K562 (cell line): ENCODE results near the gene CHRM4. TPM values are rescaled to one million over a fixed set of nuclear protein-coding genes. Genes with fewer than 3 reads are reported as not detected.

Source experiments
- BRF1 ChIP-seq: IDR thresholded peaks from 3 replicates; pipeline ENCODE4 v1.6.1; 2011; ENCODE audit warnings: borderline replicate concordance, mild to moderate bottlenecking; ENCODE audit not compliant: insufficient read length; ENCODE audit errors: extremely low read depth
- CTBP1 ChIP-seq: fragments of 450-650 bp; IDR thresholded peaks from 2 replicates; pipeline ENCODE4 v1.6.1; 2016; ENCODE audit warnings: borderline replicate concordance
- ERF ChIP-seq: fragments of 450-650 bp; formaldehyde crosslinking; IDR thresholded peaks from 2 replicates; pipeline ENCODE4 v1.4.0; 2020; ENCODE audit warnings: mild to moderate bottlenecking, mixed read lengths
- ESRRA ChIP-seq: fragments of 450-650 bp; IDR thresholded peaks from 2 replicates; pipeline ENCODE4 v1.6.1; 2014; ENCODE audit warnings: low read depth, mild to moderate bottlenecking, moderate library complexity, borderline replicate concordance
- HNRNPL ChIP-seq: fragments of 200-400 bp; formaldehyde crosslinking; IDR thresholded peaks from 2 replicates; pipeline ENCODE4 v1.6.1; 2017; ENCODE audit warnings: low read depth, mild to moderate bottlenecking, low read length
- KAT7 ChIP-seq: sonication (generic); formaldehyde crosslinking; IDR thresholded peaks from 2 replicates; pipeline ENCODE4 v1.8.0; 2022; ENCODE audit warnings: missing genetic modification reagents, mild to moderate bottlenecking, borderline replicate concordance
- LCOR ChIP-seq: sonication (generic); formaldehyde crosslinking; IDR thresholded peaks from 2 replicates; pipeline ENCODE4 v1.8.0; 2022; ENCODE audit warnings: mild to moderate bottlenecking, missing genetic modification reagents
- NR2C2 ChIP-seq, 2 experiments: fragments of 200-800 bp in 1 of 2; sonication (Bioruptor generic) in 1 of 2; sonication (generic) in 1 of 2; formaldehyde crosslinking in 1 of 2; IDR thresholded peaks; 2 replicates each; pipeline versions ENCODE4 v1.6.1 to v1.8.0; 2016 to 2022; ENCODE audit warnings: mild to moderate bottlenecking in 1 of 2, missing compliant biosample characterization in 1 of 2, missing genetic modification characterization in 1 of 2, missing genetic modification reagents in 1 of 2
- POLR2A ChIP-seq: fragments of 450-650 bp; conservative IDR thresholded peaks from 2 replicates; pipeline ENCODE4 v1.6.1; 2016
- PTBP1 ChIP-seq: fragments of 200-400 bp; formaldehyde crosslinking; IDR thresholded peaks from 2 replicates; pipeline ENCODE4 v1.6.1; 2017; ENCODE audit warnings: low read depth, low read length
- RB1 ChIP-seq: fragments of 450-650 bp; IDR thresholded peaks from 2 replicates; pipeline ENCODE4 v1.6.1; 2017; ENCODE audit warnings: low read depth, mild to moderate bottlenecking
- SMAD2 ChIP-seq: fragments of 150-350 bp; IDR thresholded peaks from 2 replicates; pipeline ENCODE4 v1.6.1; 2014; ENCODE audit warnings: low read depth, mild to moderate bottlenecking, low read length
- SUPT5H ChIP-seq: fragments of 450-650 bp; IDR thresholded peaks from 2 replicates; pipeline ENCODE4 v1.6.1; 2016
- TGIF2 ChIP-seq: sonication (generic); formaldehyde crosslinking; IDR thresholded peaks from 2 replicates; pipeline ENCODE4 v1.8.1; 2022; ENCODE audit warnings: mild to moderate bottlenecking, missing genetic modification reagents, moderate library complexity
- VEZF1 ChIP-seq: fragments of 200-800 bp; sonication (Bioruptor generic); IDR thresholded peaks from 2 replicates; pipeline ENCODE4 v1.6.1; 2017; ENCODE audit warnings: missing genetic modification characterization, missing compliant biosample characterization
- YY1 ChIP-seq, 3 experiments: IDR thresholded peaks; 2 replicates each; pipeline ENCODE4 v1.6.1; 2011; ENCODE audit warnings: low read length in 2 of 3, mild to moderate bottlenecking in 2 of 3, moderate library complexity in 2 of 3, borderline replicate concordance in 1 of 3, control low read depth in 1 of 3, low read depth in 1 of 3; ENCODE audit not compliant: insufficient read depth in 3 of 3, insufficient replicate concordance in 2 of 3, control insufficient read depth in 1 of 3, insufficient read length in 1 of 3; ENCODE audit errors: extremely low read depth in 1 of 3
- ZKSCAN1 ChIP-seq: fragments of 150-350 bp; IDR thresholded peaks from 2 replicates; pipeline ENCODE4 v1.6.1; 2016; ENCODE audit warnings: low read depth, low read length
- polyA plus RNA-seq, 8 experiments: library from polyadenylated mRNA; depleted of rRNA in 4 of 8; stranded (reverse) in 5 of 8; unstranded in 3 of 8; fragments of >200 nt; fragmentation: Nextera tagmentation in 2 of 8; fragmentation: Illumina TruSeq in 1 of 8; extraction: Ambion mirVana in 2 of 8; extraction: Trizol in 1 of 8; gene quantifications; 2 replicates each; pipeline versions ENCODE4 v1.2.1 to v1.2.3, GENCODE V29; 2011 to 2014; ENCODE audit warnings: inconsistent platforms in 1 of 8, missing spikeins in 1 of 8
- total RNA-seq, 7 experiments: library from RNA; depleted of rRNA in 6 of 7; stranded (reverse); fragments of >200 nt in 6 of 7; fragmentation: Illumina TruSeq in 2 of 7; extraction: Trizol in 2 of 7; gene quantifications; 2 replicates each; pipeline versions ENCODE4 v1.2.1 to v1.2.3, GENCODE V29; 2011 to 2021; ENCODE audit warnings: low replicate concordance in 1 of 7
- TF ChIP-seq, protein P1 (sequence below): conservative IDR thresholded peaks from 2 replicates; pipeline ENCODE4 v1.6.1; 2011; ENCODE audit warnings: low read depth, mild to moderate bottlenecking, low read length; ENCODE audit not compliant: control insufficient read depth
- TF ChIP-seq, protein P2 (sequence below): fragments of 250-450 bp; sonication (Bioruptor Pico); IDR thresholded peaks from 2 replicates; pipeline ENCODE4 v1.5.0; 2021
- TF ChIP-seq, protein P3 (sequence below), 2 experiments: IDR thresholded peaks; 2 replicates each; pipeline ENCODE4 v1.6.1; 2012; ENCODE audit warnings: improper control_type of control experiment in 2 of 2, low read depth in 2 of 2, low read length in 2 of 2, borderline replicate concordance in 1 of 2

The CHRM4 gene
- total and polyA plus RNA-seq, 9 of the 15 experiments (the other 6 are each of a cell fraction or from before 2014, with no cell fraction given), result 0.22 to 1.3 (median 0.40) TPM; not detected in 2

- TF ChIP-seq NR2C2 (CRISPR knock-in tag; IDR thresholded peaks at IDR 0.05) (0 out of 2 replicates have a peak, but pooled peaks have one; percentile 18), NR2C2 (tag; IDR thresholded peaks at IDR 0.05) (no peak), HNRNPL (peak; percentile 2; the same call in 1 of the 2 replicates), RB1 (peak; percentile 40; the same call in 1 of the 2 replicates), SMAD2 (no peak), CTBP1 (0 out of 2 replicates have a peak, but pooled peaks have one; percentile 29), PTBP1 (0 out of 2 replicates have a peak, but pooled peaks have one; percentile 60), POLR2A (peak; percentile 31), LCOR (CRISPR knock-in tag) (peak; percentile 63; the same call in 1 of the 2 replicates), VEZF1 (CRISPR knock-in tag) (peak; percentile 59; the same call in 1 of the 2 replicates), YY1 (IDR thresholded peaks at IDR 0.05; ENCODE audit: borderline replicate concordance in 1 of 3, control insufficient read depth in 1 of 3, extremely low read depth in 1 of 3, insufficient read depth in 3 of 3, insufficient read length in 1 of 3, insufficient replicate concordance in 2 of 3, low read depth in 1 of 3, low read length in 2 of 3) (peak in 1 of 3 experiments; percentile 10), KAT7 (CRISPR knock-in tag) (0 out of 2 replicates have a peak, but pooled peaks have one; percentile 77), SUPT5H (peak; percentile 33; the same call in 1 of the 2 replicates), ZKSCAN1 (0 out of 2 replicates have a peak, but pooled peaks have one; percentile 9), TGIF2 (peak; percentile 82; the same call in 1 of the 2 replicates), BRF1 (no peak), ESRRA (peak; percentile 3; the same call in 1 of the 2 replicates), ERF (0 out of 2 replicates have a peak, but pooled peaks have one; percentile 50)
- TF ChIP-seq, protein P1, sequence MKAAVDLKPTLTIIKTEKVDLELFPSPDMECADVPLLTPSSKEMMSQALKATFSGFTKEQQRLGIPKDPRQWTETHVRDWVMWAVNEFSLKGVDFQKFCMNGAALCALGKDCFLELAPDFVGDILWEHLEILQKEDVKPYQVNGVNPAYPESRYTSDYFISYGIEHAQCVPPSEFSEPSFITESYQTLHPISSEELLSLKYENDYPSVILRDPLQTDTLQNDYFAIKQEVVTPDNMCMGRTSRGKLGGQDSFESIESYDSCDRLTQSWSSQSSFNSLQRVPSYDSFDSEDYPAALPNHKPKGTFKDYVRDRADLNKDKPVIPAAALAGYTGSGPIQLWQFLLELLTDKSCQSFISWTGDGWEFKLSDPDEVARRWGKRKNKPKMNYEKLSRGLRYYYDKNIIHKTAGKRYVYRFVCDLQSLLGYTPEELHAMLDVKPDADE, result peak; percentile 14; the same call in 1 of the 2 replicates
- TF ChIP-seq, protein P2, sequence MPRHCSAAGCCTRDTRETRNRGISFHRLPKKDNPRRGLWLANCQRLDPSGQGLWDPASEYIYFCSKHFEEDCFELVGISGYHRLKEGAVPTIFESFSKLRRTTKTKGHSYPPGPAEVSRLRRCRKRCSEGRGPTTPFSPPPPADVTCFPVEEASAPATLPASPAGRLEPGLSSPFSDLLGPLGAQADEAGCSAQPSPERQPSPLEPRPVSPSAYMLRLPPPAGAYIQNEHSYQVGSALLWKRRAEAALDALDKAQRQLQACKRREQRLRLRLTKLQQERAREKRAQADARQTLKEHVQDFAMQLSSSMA, result peak; percentile 58; the same call in 1 of the 2 replicates
- TF ChIP-seq, protein P3, sequence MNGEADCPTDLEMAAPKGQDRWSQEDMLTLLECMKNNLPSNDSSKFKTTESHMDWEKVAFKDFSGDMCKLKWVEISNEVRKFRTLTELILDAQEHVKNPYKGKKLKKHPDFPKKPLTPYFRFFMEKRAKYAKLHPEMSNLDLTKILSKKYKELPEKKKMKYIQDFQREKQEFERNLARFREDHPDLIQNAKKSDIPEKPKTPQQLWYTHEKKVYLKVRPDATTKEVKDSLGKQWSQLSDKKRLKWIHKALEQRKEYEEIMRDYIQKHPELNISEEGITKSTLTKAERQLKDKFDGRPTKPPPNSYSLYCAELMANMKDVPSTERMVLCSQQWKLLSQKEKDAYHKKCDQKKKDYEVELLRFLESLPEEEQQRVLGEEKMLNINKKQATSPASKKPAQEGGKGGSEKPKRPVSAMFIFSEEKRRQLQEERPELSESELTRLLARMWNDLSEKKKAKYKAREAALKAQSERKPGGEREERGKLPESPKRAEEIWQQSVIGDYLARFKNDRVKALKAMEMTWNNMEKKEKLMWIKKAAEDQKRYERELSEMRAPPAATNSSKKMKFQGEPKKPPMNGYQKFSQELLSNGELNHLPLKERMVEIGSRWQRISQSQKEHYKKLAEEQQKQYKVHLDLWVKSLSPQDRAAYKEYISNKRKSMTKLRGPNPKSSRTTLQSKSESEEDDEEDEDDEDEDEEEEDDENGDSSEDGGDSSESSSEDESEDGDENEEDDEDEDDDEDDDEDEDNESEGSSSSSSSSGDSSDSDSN (IDR thresholded peaks at IDR 0.05; ENCODE audit: borderline replicate concordance in 1 of 2, low read depth in 2 of 2, low read length in 2 of 2), result 0 out of 4 replicates have a peak, but pooled peaks of 1 of the 2 experiments have one; percentile 6
Observed at GRCh38 chr11:46381048-46381818, 10.3 kb downstream of the CHRM4 start, which contains the start of gene MDK (continued).
